K562 (cell line): ENCODE results near the gene LLCFC1. TPM values are rescaled to one million over a fixed set of nuclear protein-coding genes. Genes with fewer than 3 reads are reported as not detected.

Experiments used
- ATAC-seq: fragments of 200-7000 bp; cut with Tn5 transposase; 3 replicates; pipeline ENCODE4 v1.9.1; 2020; ENCODE audit warnings: moderate library complexity
- BruUV-seq: library from RNA; stranded (reverse); fragments of 400-500 nt; replicated peaks from 2 replicates; lab custom pipeline; 2021; lab: Mats Ljungman, UMichigan
- CTCF ChIA-PET: fragments of 300-600 bp; formaldehyde crosslinking; extraction: SDS; loops from one replicate; lab custom pipeline; 2021; ENCODE audit warnings: low intra/inter-chr PET ratio; lab: Yijun Ruan, JAX
- POLR2A ChIA-PET: fragments of 300-600, 350-650 bp; sonication (Branson Sonifier 250); formaldehyde crosslinking; extraction: SDS; loops from one replicate; lab custom pipeline; 2021; ENCODE audit warnings: antibody characterized with exemption, inconsistent platforms; lab: Yijun Ruan, JAX
- DNase-seq, 4 experiments: peaks; one replicate each; pipeline versions ENCODE4 v3.0.0 to v3.0.0-alpha.2; 2011 to 2018; ENCODE audit warnings: low spot score in 3 of 4, mixed read lengths in 3 of 4; ENCODE audit errors: extremely low read depth in 1 of 4
- FAIRE-seq: peaks from 2 replicates; lab custom pipeline; 2011; peaks lifted over from hg19 to GRCh38; lab: Jason Lieb, UNC
- H2AFZ ChIP-seq: 2 replicates; pipeline ENCODE4 v1.6.0; 2011; ENCODE audit warnings: low read depth, low read length, control low read depth, inconsistent platforms
- H3K27ac ChIP-seq: fragments of 200-600 bp; 3 replicates; pipeline ENCODE4 v1.8.0; 2011; ENCODE audit warnings: low read depth, mild to moderate bottlenecking, control low read depth, inconsistent platforms, low read length, moderate library complexity, mixed read lengths; ENCODE audit errors: extremely low read depth
- H3K27me3 ChIP-seq, 2 experiments: fragments of 300-600 bp in 1 of 2; 2 replicates in 1 of 2; 3 replicates in 1 of 2; pipeline versions ENCODE4 v1.6.0 to v1.8.0; 2011; ENCODE audit warnings: inconsistent platforms in 2 of 2, low read length in 2 of 2, mild to moderate bottlenecking in 1 of 2, mixed read lengths in 1 of 2, moderate library complexity in 1 of 2; ENCODE audit not compliant: control insufficient read depth in 2 of 2, insufficient read depth in 2 of 2
- H3K36me3 ChIP-seq: fragments of 300-600 bp; 3 replicates; pipeline ENCODE4 v1.8.0; 2011; ENCODE audit warnings: mild to moderate bottlenecking, low read length, inconsistent platforms; ENCODE audit not compliant: control insufficient read depth, insufficient read depth
- H3K4me1 ChIP-seq, 2 experiments: fragments of 200-600 bp in 1 of 2; replicated peaks in 1 of 2; 2 replicates in 1 of 2; 3 replicates in 1 of 2; pipeline versions ENCODE4 v1.5.1 to v1.8.0; 2011; ENCODE audit warnings: inconsistent platforms in 2 of 2, low read length in 2 of 2, mild to moderate bottlenecking in 1 of 2, mixed read lengths in 1 of 2, moderate library complexity in 1 of 2; ENCODE audit not compliant: control insufficient read depth in 2 of 2, insufficient read depth in 2 of 2
- H3K4me2 ChIP-seq: 2 replicates; pipeline ENCODE4 v1.6.1; 2011; ENCODE audit warnings: low read length, control low read depth, inconsistent platforms, mixed read lengths; ENCODE audit not compliant: insufficient read depth
- H3K4me3 ChIP-seq: fragments of 200-600 bp; sonication (generic), shearing (Covaris generic); 2 replicates; pipeline ENCODE4 v1.5.1; 2016; ENCODE audit warnings: control low read depth, inconsistent platforms
- H3K79me2 ChIP-seq: fragments of 200-600 bp; 3 replicates; pipeline ENCODE4 v1.8.0; 2011; ENCODE audit warnings: low read length, inconsistent platforms; ENCODE audit not compliant: control insufficient read depth, insufficient read depth
- H3K9ac ChIP-seq, 2 experiments: 2 replicates each; pipeline versions ENCODE4 v1.6.0 to v1.6.1; 2011; ENCODE audit warnings: low read depth in 2 of 2, low read length in 2 of 2, control low read depth in 1 of 2, inconsistent platforms in 1 of 2, mild to moderate bottlenecking in 1 of 2, mixed read lengths in 1 of 2; ENCODE audit not compliant: insufficient read depth in 1 of 2
- H3K9me1 ChIP-seq: one replicate; pipeline ENCODE4 v1.6.0; 2011; ENCODE audit warnings: inconsistent platforms, mild to moderate bottlenecking, low read length, moderate library complexity; ENCODE audit not compliant: control insufficient read depth, insufficient read depth
- H3K9me3 ChIP-seq: replicated peaks from 2 replicates; pipeline ENCODE4 v1.5.1; 2011; ENCODE audit warnings: low read depth, low read length, inconsistent platforms; ENCODE audit not compliant: control insufficient read depth, insufficient read depth
- H4K20me1 ChIP-seq: replicated peaks from 2 replicates; pipeline ENCODE4 v1.6.1; 2011; ENCODE audit warnings: low read length, inconsistent platforms, mixed read lengths; ENCODE audit not compliant: control insufficient read depth, insufficient read depth
- CBX1 ChIP-seq: sonication (generic); IDR thresholded peaks from 2 replicates; pipeline ENCODE4 v1.6.1; 2016; ENCODE audit warnings: antibody characterized with exemption, low read depth, mild to moderate bottlenecking
- DIDO1 ChIP-seq: fragments of 450-650 bp; IDR thresholded peaks from 2 replicates; pipeline ENCODE4 v1.6.1; 2016; ENCODE audit warnings: low read depth, missing biosample characterization, missing genetic modification characterization
- ELF1 ChIP-seq: fragments of 200-800 bp; sonication (Bioruptor generic); IDR thresholded peaks from 2 replicates; pipeline ENCODE4 v1.6.1; 2016; ENCODE audit warnings: missing genetic modification characterization, missing compliant biosample characterization
- HDAC6 ChIP-seq: IDR thresholded peaks from 2 replicates; pipeline ENCODE4 v1.6.1; 2012; ENCODE audit warnings: low read depth, mild to moderate bottlenecking, control low read depth, inconsistent platforms, low read length, moderate library complexity
- HNRNPUL1 ChIP-seq: fragments of 200-400 bp; formaldehyde crosslinking; IDR thresholded peaks from 2 replicates; pipeline ENCODE4 v1.6.1; 2017; ENCODE audit warnings: low read length
- JUN ChIP-seq, 2 experiments: sonication (generic) in 1 of 2; formaldehyde crosslinking in 1 of 2; IDR thresholded peaks; 2 replicates each; pipeline versions ENCODE4 v1.6.1 to v1.8.0; 2012 to 2022; ENCODE audit warnings: borderline replicate concordance in 2 of 2, mild to moderate bottlenecking in 2 of 2, improper control_type of control experiment in 1 of 2, low read depth in 1 of 2, low read length in 1 of 2, missing genetic modification reagents in 1 of 2
- KAT8 ChIP-seq: fragments of 450-650 bp; IDR thresholded peaks from 2 replicates; pipeline ENCODE4 v1.6.1; 2016; ENCODE audit warnings: low read depth, mild to moderate bottlenecking
- NRF1 ChIP-seq, 2 experiments: fragments of 450-650 bp; IDR thresholded peaks in 1 of 2; conservative IDR thresholded peaks in 1 of 2; 2 replicates each; pipeline ENCODE4 v1.6.1; 2014; ENCODE audit warnings: mild to moderate bottlenecking in 2 of 2
- PRMT5 ChIP-seq: sonication (generic); formaldehyde crosslinking; IDR thresholded peaks from 2 replicates; pipeline ENCODE4 v1.5.0; 2020; ENCODE audit warnings: missing genetic modification reagents
- SREBF2 ChIP-seq: sonication (generic); formaldehyde crosslinking; IDR thresholded peaks from 2 replicates; pipeline ENCODE4 v1.4.0; 2020; ENCODE audit warnings: mild to moderate bottlenecking, missing genetic modification reagents
- ZBTB8A ChIP-seq: fragments of 450-650 bp; IDR thresholded peaks from 2 replicates; pipeline ENCODE4 v1.6.1; 2018; ENCODE audit warnings: mild to moderate bottlenecking, moderate library complexity; ENCODE audit not compliant: partially characterized antibody
- WGBS: fragments of 100-300 bp; shearing (Covaris generic); methylation state at CpG from one replicate; pipeline ENCODE4 v1.1.6; 2016; ENCODE audit warnings: low coverage, mixed read lengths; ENCODE audit not compliant: insufficient coverage; ENCODE audit errors: missing lambda C conversion rate; 5-methylcytosine and 5-hydroxymethylcytosine counted together
- in situ Hi-C: fragments of 300-500 bp; cut with MboI; formaldehyde crosslinking; loops from 4 replicates; pipeline ENCODE4 v1.15.0; 2018; ENCODE audit warnings: inconsistent platforms, mixed read lengths
- intact Hi-C: fragments of 100-400 bp; cut with micrococcal nuclease; formaldehyde crosslinking; loops from 2 replicates; pipeline ENCODE4 v1.14.2; 2022
- polyA plus RNA-seq, 8 experiments: library from polyadenylated mRNA; depleted of rRNA in 4 of 8; stranded (reverse) in 5 of 8; unstranded in 3 of 8; fragments of >200 nt; fragmentation: Nextera tagmentation in 2 of 8; fragmentation: Illumina TruSeq in 1 of 8; extraction: Ambion mirVana in 2 of 8; extraction: Trizol in 1 of 8; gene quantifications; 2 replicates each; pipeline versions ENCODE4 v1.2.1 to v1.2.3, GENCODE V29; 2011 to 2014; ENCODE audit warnings: inconsistent platforms in 1 of 8, missing spikeins in 1 of 8
- total RNA-seq, 7 experiments: library from RNA; depleted of rRNA in 6 of 7; stranded (reverse); fragments of >200 nt in 6 of 7; fragmentation: Illumina TruSeq in 2 of 7; extraction: Trizol in 2 of 7; gene quantifications; 2 replicates each; pipeline versions ENCODE4 v1.2.1 to v1.2.3, GENCODE V29; 2011 to 2021; ENCODE audit warnings: low replicate concordance in 1 of 7
- TF ChIP-seq, protein P1 (sequence below), 3 experiments: fragments of 200-800 bp in 1 of 3; fragments of 250-450 bp in 1 of 3; fragments of 450-650 bp in 1 of 3; sonication (Bioruptor Pico) in 1 of 3; sonication (Bioruptor generic) in 1 of 3; formaldehyde crosslinking in 1 of 3; IDR thresholded peaks; 2 replicates each; pipeline versions ENCODE4 v1.6.1 to v1.8.0; 2016 to 2022; ENCODE audit warnings: mild to moderate bottlenecking in 2 of 3, missing genetic modification characterization in 2 of 3, missing compliant biosample characterization in 1 of 3, moderate library complexity in 1 of 3
- TF ChIP-seq, protein P2 (sequence below), 2 experiments: fragments of 150-350 bp in 1 of 2; IDR thresholded peaks; 2 replicates each; pipeline ENCODE4 v1.6.1; 2012 to 2016; ENCODE audit warnings: low read depth in 2 of 2, low read length in 2 of 2, mild to moderate bottlenecking in 1 of 2, moderate library complexity in 1 of 2

The LLCFC1 gene
- total and polyA plus RNA-seq, 9 of the 15 experiments (the other 6 are each of a cell fraction or from before 2014, with no cell fraction given) = not detected

DNA sequence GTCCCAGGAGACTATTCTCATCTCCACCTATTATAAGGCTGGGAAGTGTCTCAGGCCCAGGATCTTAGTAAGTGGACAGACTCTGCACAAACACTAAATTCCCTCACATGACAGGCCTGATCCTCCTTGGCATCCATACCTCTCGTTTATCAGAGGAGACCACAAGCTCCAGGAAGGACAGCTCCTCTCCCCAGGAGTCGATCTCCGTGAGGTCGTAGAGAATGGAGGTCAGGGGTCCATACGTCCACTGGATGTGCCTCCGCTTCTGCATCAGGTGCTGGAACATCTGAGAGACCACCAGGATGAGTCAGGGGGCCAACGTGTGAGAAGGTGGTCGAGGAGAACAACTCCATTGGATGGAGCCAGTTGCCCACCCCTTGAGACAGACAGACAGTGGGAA lies 11.3 kb upstream of the LLCFC1 start:
- H3K4me1 ChIP-seq = no peaks in the 10 kb centered on the region
- TF ChIP-seq, protein P1, sequence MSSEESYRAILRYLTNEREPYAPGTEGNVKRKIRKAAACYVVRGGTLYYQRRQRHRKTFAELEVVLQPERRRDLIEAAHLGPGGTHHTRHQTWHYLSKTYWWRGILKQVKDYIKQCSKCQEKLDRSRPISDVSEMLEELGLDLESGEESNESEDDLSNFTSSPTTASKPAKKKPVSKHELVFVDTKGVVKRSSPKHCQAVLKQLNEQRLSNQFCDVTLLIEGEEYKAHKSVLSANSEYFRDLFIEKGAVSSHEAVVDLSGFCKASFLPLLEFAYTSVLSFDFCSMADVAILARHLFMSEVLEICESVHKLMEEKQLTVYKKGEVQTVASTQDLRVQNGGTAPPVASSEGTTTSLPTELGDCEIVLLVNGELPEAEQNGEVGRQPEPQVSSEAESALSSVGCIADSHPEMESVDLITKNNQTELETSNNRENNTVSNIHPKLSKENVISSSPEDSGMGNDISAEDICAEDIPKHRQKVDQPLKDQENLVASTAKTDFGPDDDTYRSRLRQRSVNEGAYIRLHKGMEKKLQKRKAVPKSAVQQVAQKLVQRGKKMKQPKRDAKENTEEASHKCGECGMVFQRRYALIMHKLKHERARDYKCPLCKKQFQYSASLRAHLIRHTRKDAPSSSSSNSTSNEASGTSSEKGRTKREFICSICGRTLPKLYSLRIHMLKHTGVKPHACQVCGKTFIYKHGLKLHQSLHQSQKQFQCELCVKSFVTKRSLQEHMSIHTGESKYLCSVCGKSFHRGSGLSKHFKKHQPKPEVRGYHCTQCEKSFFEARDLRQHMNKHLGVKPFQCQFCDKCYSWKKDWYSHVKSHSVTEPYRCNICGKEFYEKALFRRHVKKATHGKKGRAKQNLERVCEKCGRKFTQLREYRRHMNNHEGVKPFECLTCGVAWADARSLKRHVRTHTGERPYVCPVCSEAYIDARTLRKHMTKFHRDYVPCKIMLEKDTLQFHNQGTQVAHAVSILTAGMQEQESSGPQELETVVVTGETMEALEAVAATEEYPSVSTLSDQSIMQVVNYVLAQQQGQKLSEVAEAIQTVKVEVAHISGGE (CRISPR knock-in tag; IDR thresholded peaks at IDR 0.05) = no peak
- TF ChIP-seq ELF1 (tag) (no peak), JUN (IDR thresholded peaks at IDR 0.05; ENCODE audit: borderline replicate concordance, low read depth, low read length) (no peak), JUN (CRISPR knock-in tag; IDR thresholded peaks at IDR 0.05; ENCODE audit: borderline replicate concordance) (no peak), NRF1 (conservative IDR thresholded peaks at IDR 0.05 in 1 of 2, IDR thresholded peaks at IDR 0.05 in 1 of 2) (no peak), ZBTB8A (no peak), DIDO1 (tag) (no peak), CBX1 (no peak), SREBF2 (CRISPR knock-in tag) (no peak), KAT8 (no peak), HDAC6 (no peak), PRMT5 (CRISPR knock-in tag) (no peak), HNRNPUL1 (no peak)
- TF ChIP-seq, protein P2, sequence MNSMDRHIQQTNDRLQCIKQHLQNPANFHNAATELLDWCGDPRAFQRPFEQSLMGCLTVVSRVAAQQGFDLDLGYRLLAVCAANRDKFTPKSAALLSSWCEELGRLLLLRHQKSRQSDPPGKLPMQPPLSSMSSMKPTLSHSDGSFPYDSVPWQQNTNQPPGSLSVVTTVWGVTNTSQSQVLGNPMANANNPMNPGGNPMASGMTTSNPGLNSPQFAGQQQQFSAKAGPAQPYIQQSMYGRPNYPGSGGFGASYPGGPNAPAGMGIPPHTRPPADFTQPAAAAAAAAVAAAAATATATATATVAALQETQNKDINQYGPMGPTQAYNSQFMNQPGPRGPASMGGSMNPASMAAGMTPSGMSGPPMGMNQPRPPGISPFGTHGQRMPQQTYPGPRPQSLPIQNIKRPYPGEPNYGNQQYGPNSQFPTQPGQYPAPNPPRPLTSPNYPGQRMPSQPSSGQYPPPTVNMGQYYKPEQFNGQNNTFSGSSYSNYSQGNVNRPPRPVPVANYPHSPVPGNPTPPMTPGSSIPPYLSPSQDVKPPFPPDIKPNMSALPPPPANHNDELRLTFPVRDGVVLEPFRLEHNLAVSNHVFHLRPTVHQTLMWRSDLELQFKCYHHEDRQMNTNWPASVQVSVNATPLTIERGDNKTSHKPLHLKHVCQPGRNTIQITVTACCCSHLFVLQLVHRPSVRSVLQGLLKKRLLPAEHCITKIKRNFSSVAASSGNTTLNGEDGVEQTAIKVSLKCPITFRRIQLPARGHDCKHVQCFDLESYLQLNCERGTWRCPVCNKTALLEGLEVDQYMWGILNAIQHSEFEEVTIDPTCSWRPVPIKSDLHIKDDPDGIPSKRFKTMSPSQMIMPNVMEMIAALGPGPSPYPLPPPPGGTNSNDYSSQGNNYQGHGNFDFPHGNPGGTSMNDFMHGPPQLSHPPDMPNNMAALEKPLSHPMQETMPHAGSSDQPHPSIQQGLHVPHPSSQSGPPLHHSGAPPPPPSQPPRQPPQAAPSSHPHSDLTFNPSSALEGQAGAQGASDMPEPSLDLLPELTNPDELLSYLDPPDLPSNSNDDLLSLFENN (IDR thresholded peaks at IDR 0.05; ENCODE audit: low read depth in 2 of 2, low read length in 2 of 2) = no peak
- BruUV-seq = no TSS peak
- no peak overlapping the region for H3K9ac ChIP-seq
- H4K20me1 ChIP-seq = peaks cover 4% of the 10 kb centered on the region; the same call in 1 of the 2 replicates
- no peak overlapping the region for H3K4me3 ChIP-seq
- ChIA-PET CTCF (no interaction called here), POLR2A (interaction anchor here (1.1 kb wide), 1 partner anchor 25 kb away, joined by 3 read pairs; no protein-coding TSS in a partner anchor)
- peaks cover 28 to 48% of the 10 kb centered on the region in 2 experiments for H3K27me3 ChIP-seq
- no peaks in the 10 kb centered on the region for H3K79me2 ChIP-seq
- H3K9me1 ChIP-seq = no peaks in the 10 kb centered on the region
- ATAC-seq (no peak), FAIRE-seq (no peak), DNase-seq (no peak)
- H2AFZ ChIP-seq = no peak overlapping the region
- H3K36me3 ChIP-seq = no peaks in the 10 kb centered on the region
- in situ Hi-C loops (no loop called here), intact Hi-C loops (no loop called here)
- no peaks in the 10 kb centered on the region for H3K9me3 ChIP-seq
- 5% methylated on average over 8 of the region's 8 CpGs for WGBS
- no peak overlapping the region for H3K27ac ChIP-seq
- no peak overlapping the region for H3K4me2 ChIP-seq
